ENCODE results near the gene MYT1.

DNA sequence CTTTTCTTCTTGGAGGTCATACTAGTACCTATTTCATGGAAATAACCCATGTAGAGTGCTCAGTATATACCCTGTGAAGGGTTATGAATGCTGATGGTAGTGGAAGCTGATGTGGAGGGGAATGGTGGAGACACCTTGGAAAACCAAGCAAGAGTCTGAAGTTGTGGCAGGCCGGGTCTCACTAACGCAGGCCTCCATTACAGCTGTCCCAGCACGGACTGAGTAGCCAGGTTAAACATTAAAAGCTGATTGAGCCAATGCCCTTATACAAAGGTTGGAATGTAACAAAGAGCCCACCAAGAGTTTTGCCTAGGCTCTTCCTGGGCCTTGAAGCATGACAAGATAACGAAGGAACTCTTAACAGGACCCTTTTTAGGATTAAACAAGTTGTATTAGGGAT is 89.2 kb downstream of the MYT1 start:
- TF ChIP-seq CTCF (IDR thresholded peaks at IDR 0.05) (no peak), EZH2 (IDR thresholded peaks at IDR 0.05) (no peak), EZH2phosphoT487 (IDR thresholded peaks at IDR 0.05) (no peak)

Measured in neural progenitor cell (in vitro differentiated cells).